ENCODE results near the gene LRP6. TPM values are rescaled to one million over a fixed set of nuclear protein-coding genes. Genes with fewer than 3 reads are reported as not detected.
A peak's percentile ranks its signal among the peaks of the same experiment; 100 is the strongest.

The LRP6 gene
- total and polyA plus RNA-seq, 4 donors, result 5.4 to 57.0 (median 25.5) TPM

DNA sequence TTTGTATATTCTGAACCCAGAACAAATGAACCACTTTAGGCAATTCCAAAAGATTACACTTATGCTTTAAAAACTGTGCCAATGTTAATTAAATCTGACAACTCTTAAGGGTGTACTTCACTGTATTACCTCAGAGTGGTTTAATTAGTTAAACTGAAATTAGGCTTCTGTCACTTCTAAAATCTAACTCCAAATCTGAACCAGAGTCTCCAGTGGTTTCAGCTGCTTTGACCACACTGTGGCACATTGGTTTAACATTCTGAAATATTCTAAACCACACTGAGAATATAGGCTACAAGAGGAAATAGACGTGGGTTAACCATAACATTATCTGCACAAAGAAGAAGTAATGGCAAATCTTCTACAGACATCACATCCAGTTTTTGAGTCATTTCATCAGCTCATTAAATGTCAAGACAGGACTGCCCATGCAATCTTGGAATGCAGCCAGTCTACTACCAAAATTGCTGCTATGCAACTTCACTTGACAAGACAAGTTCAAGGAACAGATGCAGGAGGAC is 94.8 kb downstream of the LRP6 start:
- H3K4me1 ChIP-seq (ENCODE audit: control insufficient read depth in 1 of 2, insufficient read depth in 2 of 2, low read length in 2 of 2), result no peaks in the 10 kb centered on the region
- ATAC-seq (ENCODE audit: low FRiP score), result no peak
- H3K27me3 ChIP-seq (ENCODE audit: control insufficient read depth in 1 of 2, insufficient read depth in 2 of 2, low read length in 1 of 2), result no peaks in the 10 kb centered on the region
- DNase-seq, result no peak
- intact Hi-C loops (cut with DNase I), result no loop called here
- no peaks in the 10 kb centered on the region for H3K36me3 ChIP-seq (ENCODE audit: control insufficient read depth in 1 of 2, insufficient read depth in 2 of 2, low read length in 1 of 2)
- H3K4me3 ChIP-seq (ENCODE audit: low read length in 2 of 2), result no peak overlapping the region
- H3K9me3 ChIP-seq (ENCODE audit: control insufficient read depth, low read length), result no peaks in the 10 kb centered on the region
- WGBS, 2 donors, result 24 to 37% methylated on average over 1 of the region's 1 CpG
- H3K27ac ChIP-seq (ENCODE audit: low read depth in 1 of 2, low read length in 2 of 2), result no peak overlapping the region

DNA sequence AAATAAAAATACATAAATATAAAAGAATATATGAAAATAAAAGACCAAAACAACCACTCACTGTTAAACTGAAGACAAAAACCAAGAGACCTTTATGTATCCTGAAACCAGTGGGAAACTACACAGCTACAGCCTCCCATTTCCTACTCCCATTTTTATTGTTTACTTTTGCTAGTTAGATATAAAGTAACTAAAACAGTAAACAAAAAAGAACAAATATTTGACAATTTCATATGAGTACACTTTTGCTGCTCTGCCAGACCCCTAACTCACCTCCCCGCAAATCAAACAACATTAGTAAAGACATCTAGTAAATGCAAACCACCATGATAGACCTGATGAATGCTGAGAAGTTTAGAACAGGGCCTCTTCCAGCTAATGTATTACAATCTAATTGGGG is 99.0 kb downstream of the LRP6 start:
- Histone ChIP-seq H3K36me3 (ENCODE audit: control insufficient read depth in 1 of 2, insufficient read depth in 2 of 2, low read length in 1 of 2) (peaks cover 0 to 2% of the 10 kb centered on the region in 2 donors), H3K27ac (ENCODE audit: low read depth in 1 of 2, low read length in 2 of 2) (no peak overlapping the region), H3K4me1 (ENCODE audit: control insufficient read depth in 1 of 2, insufficient read depth in 2 of 2, low read length in 2 of 2) (no peaks in the 10 kb centered on the region), H3K27me3 (ENCODE audit: control insufficient read depth in 1 of 2, insufficient read depth in 2 of 2, low read length in 1 of 2) (no peaks in the 10 kb centered on the region), H3K4me3 (ENCODE audit: low read length in 2 of 2) (no peak overlapping the region), H3K9me3 (ENCODE audit: control insufficient read depth, low read length) (no peaks in the 10 kb centered on the region)
- no peak for ATAC-seq (ENCODE audit: low FRiP score)
- intact Hi-C loops (cut with DNase I), result no loop called here
- WGBS, 2 donors, result 97% methylated on average over 1 of the region's 1 CpG
- DNase-seq, result no peak

DNA sequence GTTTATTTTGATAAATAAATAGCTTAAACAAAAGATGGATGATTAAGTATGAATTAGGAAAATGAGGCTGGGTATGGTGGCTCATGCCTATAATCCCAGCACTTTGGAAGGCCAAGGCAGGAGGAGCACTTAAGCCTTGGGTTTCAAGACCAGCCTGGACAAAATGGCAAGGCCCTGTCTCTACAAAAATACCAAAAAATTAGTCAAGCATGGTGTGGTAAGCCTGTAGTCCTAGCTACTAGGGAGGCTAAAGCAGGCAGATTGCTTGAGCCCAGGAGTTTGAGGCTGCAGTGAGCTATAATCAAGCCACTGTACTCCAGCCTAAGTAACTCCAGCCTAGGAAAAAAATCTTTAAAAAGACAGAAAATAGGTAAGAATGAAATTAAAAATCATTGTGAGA is 100.1 kb downstream of the LRP6 start:
- ATAC-seq (ENCODE audit: low FRiP score), result no peak

DNA sequence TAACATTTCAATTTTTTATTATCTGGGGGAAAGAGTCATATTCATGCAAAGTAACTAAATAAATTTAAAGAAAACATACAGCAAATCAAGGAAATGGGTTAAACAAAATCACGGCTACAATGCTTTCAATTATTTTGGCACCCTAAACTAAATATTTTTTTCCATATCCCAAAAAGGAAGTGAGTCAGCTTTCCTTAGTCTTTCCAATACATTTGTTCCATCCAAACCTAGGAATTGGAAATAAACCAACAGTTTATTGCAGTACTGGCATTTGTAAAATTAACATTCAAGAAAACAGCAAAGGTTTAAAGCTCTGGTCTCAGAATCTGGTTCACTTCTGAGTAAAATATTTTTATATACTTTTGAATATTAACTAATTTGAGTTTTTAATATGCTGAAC is 106.9 kb downstream of the LRP6 start:
- intact Hi-C loops (cut with DNase I), result no loop called here
- 4% methylated on average over 1 of the region's 1 CpG for WGBS, 2 donors
- ATAC-seq (ENCODE audit: low FRiP score) (no peak), DNase-seq (no peak)
- Histone ChIP-seq H3K27ac (ENCODE audit: low read depth in 1 of 2, low read length in 2 of 2) (no peak overlapping the region), H3K4me3 (ENCODE audit: low read length in 2 of 2) (no peak overlapping the region), H3K36me3 (ENCODE audit: control insufficient read depth in 1 of 2, insufficient read depth in 2 of 2, low read length in 1 of 2) (peaks cover 0 to 5% of the 10 kb centered on the region in 2 donors), H3K4me1 (ENCODE audit: control insufficient read depth in 1 of 2, insufficient read depth in 2 of 2, low read length in 2 of 2) (peaks cover 0 to 2% of the 10 kb centered on the region in 2 donors), H3K27me3 (ENCODE audit: control insufficient read depth in 1 of 2, insufficient read depth in 2 of 2, low read length in 1 of 2) (no peaks in the 10 kb centered on the region), H3K9me3 (ENCODE audit: control insufficient read depth, low read length) (peaks cover 1% of the 10 kb centered on the region)

More for the DNA sequence above, 100.1 kb downstream of the LRP6 start:
- Histone ChIP-seq H3K27me3 (ENCODE audit: control insufficient read depth in 1 of 2, insufficient read depth in 2 of 2, low read length in 1 of 2) (no peaks in the 10 kb centered on the region), H3K9me3 (ENCODE audit: control insufficient read depth, low read length) (no peaks in the 10 kb centered on the region), H3K4me3 (ENCODE audit: low read length in 2 of 2) (no peak overlapping the region), H3K36me3 (ENCODE audit: control insufficient read depth in 1 of 2, insufficient read depth in 2 of 2, low read length in 1 of 2) (peaks cover 0 to 2% of the 10 kb centered on the region in 2 donors), H3K4me1 (ENCODE audit: control insufficient read depth in 1 of 2, insufficient read depth in 2 of 2, low read length in 2 of 2) (no peaks in the 10 kb centered on the region), H3K27ac (ENCODE audit: low read depth in 1 of 2, low read length in 2 of 2) (no peak overlapping the region)
- DNase-seq, result no peak
- intact Hi-C loops (cut with DNase I), result no loop called here

DNA sequence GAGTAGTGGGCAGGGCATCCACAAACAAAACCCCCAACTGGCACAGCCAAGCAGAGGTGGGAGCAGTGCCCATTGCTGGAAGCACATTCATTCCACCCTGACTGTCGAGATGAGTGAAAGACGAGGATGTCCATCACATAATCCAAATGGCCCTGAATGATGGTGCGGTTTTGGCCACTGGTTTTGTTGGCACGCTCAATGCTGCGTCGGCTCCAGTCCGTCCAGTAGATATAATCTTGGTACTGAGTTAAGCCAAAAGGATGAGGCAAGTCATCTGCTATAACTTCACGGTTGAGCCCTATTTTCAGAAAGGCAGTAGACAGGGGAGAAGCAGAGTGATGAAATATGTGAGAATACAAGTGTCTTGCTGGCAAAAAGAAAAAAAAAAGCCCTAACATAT is 108.0 kb downstream of the LRP6 start:
- intact Hi-C loops (cut with DNase I), result no loop called here
- peak; percentile 61 for ATAC-seq (ENCODE audit: low FRiP score)
- no peaks in the 10 kb centered on the region for H3K27me3 ChIP-seq (ENCODE audit: control insufficient read depth in 1 of 2, insufficient read depth in 2 of 2, low read length in 1 of 2)
- no peak overlapping the region for H3K4me3 ChIP-seq (ENCODE audit: low read length in 2 of 2)
- peaks cover 1% of the 10 kb centered on the region for H3K9me3 ChIP-seq (ENCODE audit: control insufficient read depth, low read length)
- peaks cover 0 to 3% of the 10 kb centered on the region in 2 donors for H3K36me3 ChIP-seq (ENCODE audit: control insufficient read depth in 1 of 2, insufficient read depth in 2 of 2, low read length in 1 of 2)
- 35 to 38% methylated on average over 8 of the region's 8 CpGs for whole genome bisulfite sequencing, 2 donors
- peaks cover 0 to 2% of the 10 kb centered on the region in 2 donors for H3K4me1 ChIP-seq (ENCODE audit: control insufficient read depth in 1 of 2, insufficient read depth in 2 of 2, low read length in 2 of 2)
- H3K27ac ChIP-seq (ENCODE audit: low read depth in 1 of 2, low read length in 2 of 2), result no peak overlapping the region
- DNase-seq, result no peak

DNA sequence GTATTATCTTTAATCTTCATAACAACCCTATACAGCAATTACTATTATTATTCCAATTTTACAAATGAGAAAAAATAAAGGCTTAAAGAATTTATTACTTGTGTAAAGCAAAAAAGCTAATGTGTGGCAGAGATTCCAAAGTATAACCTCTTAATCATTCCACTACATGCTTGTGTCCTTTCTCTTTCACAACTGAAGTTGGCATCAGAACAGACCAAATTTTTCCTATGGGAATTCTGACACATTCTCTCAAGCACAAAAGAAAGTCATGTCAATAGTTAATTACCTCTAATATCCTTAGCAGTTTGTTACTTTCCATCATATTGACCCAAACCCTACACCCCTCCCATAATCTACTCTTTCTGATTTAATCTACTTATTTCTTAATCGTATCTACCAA is 109.4 kb downstream of the LRP6 start:
- H3K4me3 ChIP-seq (ENCODE audit: low read length in 2 of 2), result no peak overlapping the region
- 92 to 94% methylated on average over 1 of the region's 1 CpG for WGBS, 2 donors
- H3K27ac ChIP-seq (ENCODE audit: low read depth in 1 of 2, low read length in 2 of 2), result no peak overlapping the region
- H3K27me3 ChIP-seq (ENCODE audit: control insufficient read depth in 1 of 2, insufficient read depth in 2 of 2, low read length in 1 of 2), result no peaks in the 10 kb centered on the region
- ATAC-seq (ENCODE audit: low FRiP score), result no peak
- DNase-seq, result no peak
- peaks cover 1% of the 10 kb centered on the region for H3K9me3 ChIP-seq (ENCODE audit: control insufficient read depth, low read length)
- intact Hi-C loops (cut with DNase I), result no loop called here
- peaks cover 0 to 2% of the 10 kb centered on the region in 2 donors for H3K4me1 ChIP-seq (ENCODE audit: control insufficient read depth in 1 of 2, insufficient read depth in 2 of 2, low read length in 2 of 2)
- H3K36me3 ChIP-seq (ENCODE audit: control insufficient read depth in 1 of 2, insufficient read depth in 2 of 2, low read length in 1 of 2), result peaks cover 0 to 3% of the 10 kb centered on the region in 2 donors

DNA sequence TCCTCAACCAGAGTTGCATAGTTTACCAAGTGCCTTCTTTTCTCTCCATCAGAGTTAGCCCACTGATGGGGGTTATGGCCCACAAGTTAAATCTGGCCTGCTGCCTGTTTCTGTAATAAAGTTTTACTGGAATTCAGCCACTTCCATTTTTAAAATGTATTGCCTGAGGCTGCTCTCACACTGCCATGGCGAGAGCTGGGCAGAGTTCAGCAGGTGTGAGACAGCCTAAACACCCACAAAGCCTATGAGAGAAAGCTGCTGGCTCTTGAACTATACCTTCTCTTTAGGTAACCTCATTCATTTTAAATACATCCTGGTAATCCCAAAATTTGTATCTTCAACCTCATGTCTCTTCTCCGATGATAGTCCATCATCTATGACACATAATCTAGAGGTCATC is 110.0 kb downstream of the LRP6 start:
- DNase-seq, result no peak
- peaks cover 0 to 3% of the 10 kb centered on the region in 2 donors for H3K36me3 ChIP-seq (ENCODE audit: control insufficient read depth in 1 of 2, insufficient read depth in 2 of 2, low read length in 1 of 2)
- 83 to 84% methylated on average over 2 of the region's 2 CpGs for WGBS, 2 donors

DNA sequence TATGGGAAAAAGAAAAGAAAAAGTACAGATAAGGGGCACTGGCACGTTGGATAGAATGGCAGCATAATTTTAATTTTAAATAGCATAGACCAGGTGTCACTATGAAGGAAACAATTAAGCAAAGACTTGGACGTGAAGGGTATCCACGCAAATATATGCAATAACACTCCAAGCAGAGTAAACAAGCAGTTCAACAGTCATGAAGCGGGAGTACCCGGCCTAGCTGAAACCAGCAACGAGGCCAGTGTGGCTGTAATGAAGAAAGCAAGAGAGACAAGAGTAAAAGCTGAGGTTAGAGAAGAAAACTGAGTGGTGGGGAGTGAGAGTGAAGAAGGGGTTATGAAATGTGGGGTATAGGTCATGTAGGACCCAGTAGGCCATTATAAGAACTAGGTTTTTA is 110.7 kb downstream of the LRP6 start:
- no peak for DNase-seq
- intact Hi-C loops (cut with DNase I), result no loop called here
- no peaks in the 10 kb centered on the region for H3K27me3 ChIP-seq (ENCODE audit: control insufficient read depth in 1 of 2, insufficient read depth in 2 of 2, low read length in 1 of 2)
- 84 to 86% methylated on average over 6 of the region's 6 CpGs for WGBS, 2 donors
- peaks cover 0 to 2% of the 10 kb centered on the region in 2 donors for H3K4me1 ChIP-seq (ENCODE audit: control insufficient read depth in 1 of 2, insufficient read depth in 2 of 2, low read length in 2 of 2)
- ATAC-seq (ENCODE audit: low FRiP score), result no peak
- H3K27ac ChIP-seq (ENCODE audit: low read depth in 1 of 2, low read length in 2 of 2), result no peak overlapping the region
- H3K9me3 ChIP-seq (ENCODE audit: control insufficient read depth, low read length), result peaks cover 1% of the 10 kb centered on the region
- H3K36me3 ChIP-seq (ENCODE audit: control insufficient read depth in 1 of 2, insufficient read depth in 2 of 2, low read length in 1 of 2), result peaks cover 0 to 3% of the 10 kb centered on the region in 2 donors
- H3K4me3 ChIP-seq (ENCODE audit: low read length in 2 of 2), result no peak overlapping the region

More for the DNA sequence above, 110.0 kb downstream of the LRP6 start:
- Histone ChIP-seq H3K4me1 (ENCODE audit: control insufficient read depth in 1 of 2, insufficient read depth in 2 of 2, low read length in 2 of 2) (peaks cover 0 to 2% of the 10 kb centered on the region in 2 donors), H3K27me3 (ENCODE audit: control insufficient read depth in 1 of 2, insufficient read depth in 2 of 2, low read length in 1 of 2) (no peaks in the 10 kb centered on the region), H3K4me3 (ENCODE audit: low read length in 2 of 2) (no peak overlapping the region), H3K27ac (ENCODE audit: low read depth in 1 of 2, low read length in 2 of 2) (no peak overlapping the region), H3K9me3 (ENCODE audit: control insufficient read depth, low read length) (peaks cover 1% of the 10 kb centered on the region)
- ATAC-seq (ENCODE audit: low FRiP score), result no peak
- intact Hi-C loops (cut with DNase I), result no loop called here

DNA sequence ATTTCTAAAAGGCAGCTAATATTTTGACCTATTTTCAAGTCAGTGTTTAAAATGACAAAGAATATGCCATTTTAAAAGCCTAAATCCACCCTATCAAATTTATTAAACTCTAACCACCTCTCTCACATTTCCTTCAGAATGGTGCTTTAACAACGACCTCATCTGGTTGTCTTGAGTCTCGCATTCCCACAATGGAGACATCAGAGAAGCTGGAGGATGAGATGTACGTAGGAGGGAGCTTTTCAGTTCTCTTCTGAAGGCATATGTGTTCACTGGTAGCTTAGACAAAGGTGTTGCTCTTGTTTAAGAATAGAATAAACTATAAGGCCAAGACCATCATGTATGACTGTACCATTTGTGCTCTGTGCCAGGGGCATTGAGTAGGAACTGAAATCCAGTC is 113.2 kb downstream of the LRP6 start:
- DNase-seq (no peak), ATAC-seq (ENCODE audit: low FRiP score) (no peak)
- Histone ChIP-seq H3K4me1 (ENCODE audit: control insufficient read depth in 1 of 2, insufficient read depth in 2 of 2, low read length in 2 of 2) (no peaks in the 10 kb centered on the region), H3K27ac (ENCODE audit: low read depth in 1 of 2, low read length in 2 of 2) (no peak overlapping the region), H3K36me3 (ENCODE audit: control insufficient read depth in 1 of 2, insufficient read depth in 2 of 2, low read length in 1 of 2) (peaks cover 3 to 4% of the 10 kb centered on the region in 2 donors), H3K9me3 (ENCODE audit: control insufficient read depth, low read length) (no peaks in the 10 kb centered on the region), H3K4me3 (ENCODE audit: low read length in 2 of 2) (no peak overlapping the region), H3K27me3 (ENCODE audit: control insufficient read depth in 1 of 2, insufficient read depth in 2 of 2, low read length in 1 of 2) (no peaks in the 10 kb centered on the region)
- 85 to 87% methylated on average over 3 of the region's 3 CpGs for WGBS, 2 donors
- intact Hi-C loops (cut with DNase I), result no loop called here
